WTC11 (cell line): ENCODE results near the gene TRIM62. TPM values are rescaled to one million over a fixed set of nuclear protein-coding genes. Genes with fewer than 3 reads are reported as not detected.
"Not testable (repeated sequence)": the region's sequence is repeated elsewhere in the genome, so short reads cannot be mapped to it uniquely, and the experiment has no call there.

Source experiments
- ATAC-seq: fragments of 200-7000 bp; cut with Tn5 transposase; 2 replicates; pipeline ENCODE4 v1.10.0; 2021; ENCODE audit warnings: mild to moderate bottlenecking, moderate library complexity
- CTCF ChIA-PET: fragments of 300-600 bp; sonication (Branson Sonifier 250); formaldehyde crosslinking; loops from one replicate; lab custom pipeline; 2021; ENCODE audit warnings: antibody characterized with exemption; lab: Charles Lee
- POLR2A ChIA-PET: fragments of 350-600 bp; sonication (Branson Sonifier 250); formaldehyde crosslinking; loops from one replicate; lab custom pipeline; 2021; ENCODE audit warnings: antibody characterized with exemption; lab: Charles Lee
- DNase-seq: peaks from one replicate; pipeline ENCODE4 v3.0.0; 2021; ENCODE audit warnings: low spot score
- H3K27ac Mint-ChIP-seq: 2 replicates; pipeline ENCODE4 v1.8.0; 2021; ENCODE audit warnings: mixed read lengths
- H3K27me3 Mint-ChIP-seq: 2 replicates; pipeline ENCODE4 v1.8.0; 2021; ENCODE audit warnings: low read depth, mild to moderate bottlenecking, moderate library complexity, mixed read lengths
- H3K36me3 Mint-ChIP-seq: 2 replicates; pipeline ENCODE4 v1.8.0; 2021; ENCODE audit warnings: mixed read lengths
- H3K4me1 Mint-ChIP-seq: 2 replicates; pipeline ENCODE4 v1.8.0; 2022; ENCODE audit warnings: mixed read lengths
- H3K4me3 Mint-ChIP-seq: 2 replicates; pipeline ENCODE4 v1.8.0; 2021; ENCODE audit warnings: mild to moderate bottlenecking, moderate library complexity, mixed read lengths
- H3K9me3 Mint-ChIP-seq: 2 replicates; pipeline ENCODE4 v1.8.0; 2021; ENCODE audit warnings: mixed read lengths
- ESRRA ChIP-seq: sonication (generic); formaldehyde crosslinking; IDR thresholded peaks from 2 replicates; pipeline ENCODE4 v1.8.1; 2022; ENCODE audit warnings: mild to moderate bottlenecking, missing genetic modification reagents, borderline replicate concordance
- ETV6 ChIP-seq: sonication (generic); formaldehyde crosslinking; IDR thresholded peaks from 2 replicates; pipeline ENCODE4 v1.8.1; 2022; ENCODE audit warnings: mild to moderate bottlenecking, missing genetic modification reagents
- GRHL2 ChIP-seq: fragments of 250-450 bp; sonication (Bioruptor Pico); IDR thresholded peaks from 2 replicates; pipeline ENCODE4 v1.8.0; 2022; ENCODE audit warnings: mild to moderate bottlenecking, moderate library complexity; ENCODE audit not compliant: insufficient replicate concordance, severe bottlenecking
- MXD4 ChIP-seq: fragments of 250-450 bp; sonication (Bioruptor Pico); IDR thresholded peaks from 2 replicates; pipeline ENCODE4 v1.8.0; 2021; ENCODE audit warnings: mild to moderate bottlenecking, moderate library complexity, borderline replicate concordance
- MYBL2 ChIP-seq: sonication (generic); formaldehyde crosslinking; IDR thresholded peaks from 2 replicates; pipeline ENCODE4 v1.8.1; 2023; ENCODE audit warnings: mild to moderate bottlenecking, moderate library complexity, missing genetic modification reagents
- NR2C2 ChIP-seq: sonication (generic); formaldehyde crosslinking; IDR thresholded peaks from 2 replicates; pipeline ENCODE4 v1.8.0; 2022; ENCODE audit warnings: mild to moderate bottlenecking, missing genetic modification reagents
- TEAD4 ChIP-seq: sonication (generic); formaldehyde crosslinking; IDR thresholded peaks from 2 replicates; pipeline ENCODE4 v1.8.0; 2022; ENCODE audit warnings: mild to moderate bottlenecking, missing genetic modification reagents
- ZNF121 ChIP-seq: sonication (generic); formaldehyde crosslinking; IDR thresholded peaks from 2 replicates; pipeline ENCODE4 v1.8.0; 2023; ENCODE audit warnings: missing genetic modification reagents
- ZNF396 ChIP-seq: fragments of 250-450 bp; sonication (Bioruptor Pico); IDR thresholded peaks from 2 replicates; pipeline ENCODE4 v1.8.0; 2021; ENCODE audit warnings: mild to moderate bottlenecking, moderate library complexity, borderline replicate concordance
- total RNA-seq: library from RNA; stranded (reverse); gene quantifications from 3 replicates; pipeline ENCODE4 v1.2.3, GENCODE V29; 2021
- TF ChIP-seq, protein P1 (sequence below): fragments of 200-600 bp; IDR thresholded peaks from 2 replicates; pipeline ENCODE4 v1.8.0; 2022; ENCODE audit warnings: antibody characterized with exemption
- TF ChIP-seq, protein P2 (sequence below): sonication (generic); formaldehyde crosslinking; IDR thresholded peaks from 2 replicates; pipeline ENCODE4 v1.8.1; 2023; ENCODE audit warnings: mild to moderate bottlenecking, missing genetic modification reagents
- TF ChIP-seq, protein P3 (sequence below): sonication (generic); formaldehyde crosslinking; conservative IDR thresholded peaks from 2 replicates; pipeline ENCODE4 v1.8.1; 2023; ENCODE audit warnings: mild to moderate bottlenecking, low read depth, missing genetic modification reagents, moderate library complexity

Gene TRIM62
- total RNA-seq, 1 experiment from 2014 or later: 13.6 TPM

DNA sequence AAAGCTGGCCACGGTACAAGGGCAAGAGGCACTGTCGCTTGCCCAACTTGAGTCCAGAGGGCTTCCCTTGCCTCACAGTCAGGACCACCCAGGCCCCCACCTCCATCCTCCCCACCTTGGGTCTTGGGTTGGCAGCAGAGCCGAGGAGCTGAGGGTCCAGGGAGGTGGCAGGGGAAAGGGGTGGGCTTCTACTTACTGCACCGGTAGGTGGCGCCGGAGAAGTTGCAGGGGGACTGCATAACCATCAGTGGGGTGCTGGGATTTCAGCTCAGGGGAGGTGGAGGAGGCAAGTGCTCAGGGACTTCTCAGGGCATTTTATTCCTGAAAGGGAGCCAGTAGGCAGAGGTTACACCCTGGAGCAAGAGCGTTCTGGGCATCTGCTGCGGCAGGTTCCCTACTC is 44.0 kb downstream of the TRIM62 start:
- peaks cover 49% of the 10 kb centered on the region for H3K4me1 Mint-ChIP-seq
- no peak overlapping the region for H3K4me3 Mint-ChIP-seq
- DNase-seq: peak; percentile 86
- TF ChIP-seq TEAD4 (no peak), GRHL2 (no peak), ETV6 (CRISPR knock-in tag) (peak; percentile 50; the same call in 1 of the 2 replicates), ZNF396 (CRISPR knock-in tag) (no peak), MYBL2 (CRISPR knock-in tag) (no peak), NR2C2 (CRISPR knock-in tag) (no peak)
- TF ChIP-seq, protein P1, sequence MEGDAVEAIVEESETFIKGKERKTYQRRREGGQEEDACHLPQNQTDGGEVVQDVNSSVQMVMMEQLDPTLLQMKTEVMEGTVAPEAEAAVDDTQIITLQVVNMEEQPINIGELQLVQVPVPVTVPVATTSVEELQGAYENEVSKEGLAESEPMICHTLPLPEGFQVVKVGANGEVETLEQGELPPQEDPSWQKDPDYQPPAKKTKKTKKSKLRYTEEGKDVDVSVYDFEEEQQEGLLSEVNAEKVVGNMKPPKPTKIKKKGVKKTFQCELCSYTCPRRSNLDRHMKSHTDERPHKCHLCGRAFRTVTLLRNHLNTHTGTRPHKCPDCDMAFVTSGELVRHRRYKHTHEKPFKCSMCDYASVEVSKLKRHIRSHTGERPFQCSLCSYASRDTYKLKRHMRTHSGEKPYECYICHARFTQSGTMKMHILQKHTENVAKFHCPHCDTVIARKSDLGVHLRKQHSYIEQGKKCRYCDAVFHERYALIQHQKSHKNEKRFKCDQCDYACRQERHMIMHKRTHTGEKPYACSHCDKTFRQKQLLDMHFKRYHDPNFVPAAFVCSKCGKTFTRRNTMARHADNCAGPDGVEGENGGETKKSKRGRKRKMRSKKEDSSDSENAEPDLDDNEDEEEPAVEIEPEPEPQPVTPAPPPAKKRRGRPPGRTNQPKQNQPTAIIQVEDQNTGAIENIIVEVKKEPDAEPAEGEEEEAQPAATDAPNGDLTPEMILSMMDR: peak; percentile 61
- TF ChIP-seq, protein P2, sequence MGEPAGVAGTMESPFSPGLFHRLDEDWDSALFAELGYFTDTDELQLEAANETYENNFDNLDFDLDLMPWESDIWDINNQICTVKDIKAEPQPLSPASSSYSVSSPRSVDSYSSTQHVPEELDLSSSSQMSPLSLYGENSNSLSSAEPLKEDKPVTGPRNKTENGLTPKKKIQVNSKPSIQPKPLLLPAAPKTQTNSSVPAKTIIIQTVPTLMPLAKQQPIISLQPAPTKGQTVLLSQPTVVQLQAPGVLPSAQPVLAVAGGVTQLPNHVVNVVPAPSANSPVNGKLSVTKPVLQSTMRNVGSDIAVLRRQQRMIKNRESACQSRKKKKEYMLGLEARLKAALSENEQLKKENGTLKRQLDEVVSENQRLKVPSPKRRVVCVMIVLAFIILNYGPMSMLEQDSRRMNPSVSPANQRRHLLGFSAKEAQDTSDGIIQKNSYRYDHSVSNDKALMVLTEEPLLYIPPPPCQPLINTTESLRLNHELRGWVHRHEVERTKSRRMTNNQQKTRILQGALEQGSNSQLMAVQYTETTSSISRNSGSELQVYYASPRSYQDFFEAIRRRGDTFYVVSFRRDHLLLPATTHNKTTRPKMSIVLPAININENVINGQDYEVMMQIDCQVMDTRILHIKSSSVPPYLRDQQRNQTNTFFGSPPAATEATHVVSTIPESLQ (CRISPR knock-in tag): no peak
- TF ChIP-seq, protein P3, sequence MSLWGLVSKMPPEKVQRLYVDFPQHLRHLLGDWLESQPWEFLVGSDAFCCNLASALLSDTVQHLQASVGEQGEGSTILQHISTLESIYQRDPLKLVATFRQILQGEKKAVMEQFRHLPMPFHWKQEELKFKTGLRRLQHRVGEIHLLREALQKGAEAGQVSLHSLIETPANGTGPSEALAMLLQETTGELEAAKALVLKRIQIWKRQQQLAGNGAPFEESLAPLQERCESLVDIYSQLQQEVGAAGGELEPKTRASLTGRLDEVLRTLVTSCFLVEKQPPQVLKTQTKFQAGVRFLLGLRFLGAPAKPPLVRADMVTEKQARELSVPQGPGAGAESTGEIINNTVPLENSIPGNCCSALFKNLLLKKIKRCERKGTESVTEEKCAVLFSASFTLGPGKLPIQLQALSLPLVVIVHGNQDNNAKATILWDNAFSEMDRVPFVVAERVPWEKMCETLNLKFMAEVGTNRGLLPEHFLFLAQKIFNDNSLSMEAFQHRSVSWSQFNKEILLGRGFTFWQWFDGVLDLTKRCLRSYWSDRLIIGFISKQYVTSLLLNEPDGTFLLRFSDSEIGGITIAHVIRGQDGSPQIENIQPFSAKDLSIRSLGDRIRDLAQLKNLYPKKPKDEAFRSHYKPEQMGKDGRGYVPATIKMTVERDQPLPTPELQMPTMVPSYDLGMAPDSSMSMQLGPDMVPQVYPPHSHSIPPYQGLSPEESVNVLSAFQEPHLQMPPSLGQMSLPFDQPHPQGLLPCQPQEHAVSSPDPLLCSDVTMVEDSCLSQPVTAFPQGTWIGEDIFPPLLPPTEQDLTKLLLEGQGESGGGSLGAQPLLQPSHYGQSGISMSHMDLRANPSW (CRISPR knock-in tag): no peak
- no peaks in the 10 kb centered on the region for H3K27me3 Mint-ChIP-seq
- H3K36me3 Mint-ChIP-seq: no peaks in the 10 kb centered on the region
- POLR2A ChIA-PET: interaction anchor here (0.8 to 2.6 kb wide), 2 partner anchors 15 to 44 kb away, joined by 3 to 8 read pairs; partner anchors contain the start of gene TRIM62
- CTCF ChIA-PET: interaction anchor here (0.6 to 8.6 kb wide), 54 partner anchors 9 to 617 kb away, joined by 3 to 117 read pairs (median 4); partner anchors contain the start of gene TRIM62
- ATAC-seq: peak; percentile 68
- no peak overlapping the region for H3K27ac Mint-ChIP-seq
- no peaks in the 10 kb centered on the region for H3K9me3 Mint-ChIP-seq

DNA sequence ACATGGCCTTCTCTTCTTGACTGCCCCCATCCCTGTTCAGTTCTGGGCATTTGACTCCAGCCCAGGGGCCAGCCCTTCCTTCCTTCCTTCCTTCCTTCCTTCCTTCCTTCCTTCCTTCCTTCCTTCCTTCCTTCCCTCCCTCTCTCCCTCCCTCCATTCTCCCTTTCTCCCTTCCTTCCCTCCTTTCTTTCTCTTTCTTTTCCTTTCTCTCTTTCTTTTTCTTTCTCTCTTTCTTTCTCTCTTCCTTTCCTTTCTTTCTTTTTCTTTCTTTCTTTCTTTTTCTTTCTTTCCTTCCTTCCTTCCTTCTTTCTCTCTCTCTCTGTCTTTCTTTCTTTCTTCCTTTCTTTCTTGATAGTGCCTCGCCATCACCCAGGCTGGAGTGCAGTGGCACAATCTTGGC is 45.8 kb downstream of the TRIM62 start:
- CTCF ChIA-PET: interaction anchor here (0.6 to 8.6 kb wide), 6 partner anchors 10 to 179 kb away, joined by 3 to 117 read pairs (median 4); no protein-coding TSS in a partner anchor

DNA sequence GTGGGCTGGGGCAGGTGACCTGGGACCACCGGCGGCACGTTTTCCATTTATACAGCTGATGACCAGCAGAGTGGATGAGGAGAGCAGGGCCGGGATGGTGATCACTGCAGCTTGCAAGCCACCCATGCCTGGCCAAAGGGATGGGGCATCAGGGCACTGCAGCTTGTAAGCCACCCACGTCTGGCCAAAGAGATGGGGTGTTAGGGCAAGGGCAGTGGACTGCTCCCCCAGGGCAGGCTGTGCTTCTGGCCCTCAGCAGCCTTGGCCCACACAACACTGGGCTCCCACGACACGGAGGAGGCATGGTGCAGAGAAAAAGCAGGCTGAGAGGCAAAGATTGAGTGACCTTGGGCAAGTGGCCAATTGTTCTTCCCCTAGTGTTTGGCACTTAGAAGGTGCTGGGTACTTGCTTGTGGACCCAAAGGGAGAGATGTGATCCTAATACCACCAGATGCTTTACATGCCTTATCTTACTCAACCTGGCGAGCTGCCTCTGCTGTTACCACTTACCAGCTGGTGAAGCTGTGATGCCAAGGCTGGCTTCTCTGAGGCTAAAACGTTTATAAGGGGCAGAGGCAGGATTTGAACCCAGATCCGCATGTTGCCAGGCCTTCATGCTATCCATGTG is 48.3 kb downstream of the TRIM62 start:
- H3K36me3 Mint-ChIP-seq: no peaks in the 10 kb centered on the region
- no peaks in the 10 kb centered on the region for H3K9me3 Mint-ChIP-seq
- H3K4me1 Mint-ChIP-seq: peaks cover 18% of the 10 kb centered on the region
- no peak overlapping the region for H3K27ac Mint-ChIP-seq
- no peak for TF ChIP-seq ESRRA
- TF ChIP-seq MXD4 (CRISPR knock-in tag): no peak
- POLR2A ChIA-PET: no interaction called here
- no peaks in the 10 kb centered on the region; the same call in 1 of the 2 replicates for H3K27me3 Mint-ChIP-seq
- no peak overlapping the region for H3K4me3 Mint-ChIP-seq
- no peak for DNase-seq
- CTCF ChIA-PET: interaction anchor here (1.0 to 1.5 kb wide), 5 partner anchors 47 to 322 kb away, joined by 3 read pairs; no protein-coding TSS in a partner anchor
- ATAC-seq: no peak

More for the DNA sequence above, 45.8 kb downstream of the TRIM62 start:
- H3K36me3 Mint-ChIP-seq, ATAC-seq, H3K9me3 Mint-ChIP-seq, H3K27me3 Mint-ChIP-seq, POLR2A ChIA-PET, DNase-seq, H3K4me3 Mint-ChIP-seq, H3K27ac Mint-ChIP-seq: not testable (repeated sequence)
- H3K4me1 Mint-ChIP-seq: peaks cover 33% of the 10 kb centered on the region

DNA sequence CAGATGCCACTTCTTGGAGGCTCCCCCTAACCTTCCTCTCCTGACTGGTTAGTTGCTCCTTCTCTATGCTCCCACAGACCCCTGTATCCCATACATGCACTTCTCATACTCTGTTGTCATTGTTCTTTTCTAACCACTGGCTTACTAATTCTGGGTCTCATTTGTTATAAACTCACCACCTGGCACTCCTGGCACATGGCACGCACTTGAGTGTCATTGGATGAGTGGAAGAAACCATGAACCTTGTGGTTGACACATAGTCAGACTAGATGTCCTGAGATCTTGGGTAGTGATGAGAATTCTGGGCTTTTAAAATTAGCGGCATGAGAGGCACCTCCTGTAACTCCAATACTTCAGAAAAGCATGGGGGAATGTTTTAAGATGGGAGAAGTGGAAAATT is 49.3 kb downstream of the TRIM62 start:
- TF ChIP-seq ZNF121 (CRISPR knock-in tag): no peak
- Mint-ChIP-seq H3K36me3 (no peaks in the 10 kb centered on the region), H3K27ac (no peak overlapping the region), H3K9me3 (no peaks in the 10 kb centered on the region), H3K27me3 (no peaks in the 10 kb centered on the region; the same call in 1 of the 2 replicates), H3K4me1 (peaks cover 16% of the 10 kb centered on the region), H3K4me3 (no peak overlapping the region)
- POLR2A ChIA-PET: no interaction called here
- DNase-seq: no peak
- ATAC-seq: no peak
- CTCF ChIA-PET: interaction anchor here (0.5 to 1.4 kb wide), 5 partner anchors 13 to 860 kb away, joined by 3 to 5 read pairs (median 4); no protein-coding TSS in a partner anchor
